Testis (tissue), 2 donors: ENCODE data around the gene OR2AE1.

Source experiments
- CTCF ChIP-seq, 3 experiments: fragments of 450-650 bp in 2 of 3; fragments of 200-600 bp in 1 of 3; sonication (generic) in 1 of 3; IDR thresholded peaks; one replicate each; pipeline ENCODE4 v1.5.1; 2016 to 2019; ENCODE audit warnings: antibody characterized with exemption in 3 of 3, mild to moderate bottlenecking in 2 of 3, moderate library complexity in 1 of 3
- POLR2A ChIP-seq: fragments of 450-650 bp; IDR thresholded peaks from one replicate; pipeline ENCODE4 v1.6.1; 2017; ENCODE audit warnings: antibody characterized with exemption, mild to moderate bottlenecking, moderate library complexity

GRCh38 chr7:99860281-99861127 lies 16.3 kb downstream of the OR2AE1 start:
- TF ChIP-seq CTCF (IDR thresholded peaks at IDR 0.05) (no peak), POLR2A (no peak)
